ENCODE results near the gene RPUSD2.

RPUSD2 gene

DNA sequence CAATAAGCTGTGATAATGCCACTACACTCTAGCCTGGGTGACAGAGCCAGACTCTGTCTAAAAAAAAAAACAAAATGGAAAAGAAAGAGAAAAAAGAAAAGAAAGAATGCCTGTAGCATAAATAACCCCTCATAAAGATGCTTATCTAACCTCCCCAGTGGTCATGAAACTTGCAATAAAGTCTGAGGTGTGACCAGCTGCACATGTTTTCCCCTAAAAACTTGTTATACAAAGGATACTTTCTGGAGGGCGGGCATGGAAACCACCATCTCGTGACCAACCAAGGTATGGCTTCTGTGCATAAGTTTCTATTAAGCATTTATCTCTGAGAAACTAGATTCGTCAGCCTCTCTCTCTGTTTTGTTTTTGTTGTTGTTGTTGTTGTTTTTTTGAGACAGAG, 26.0 kb upstream of the RPUSD2 start:
- no peaks in the 10 kb centered on the region for H3K9me3 ChIP-seq (ENCODE audit: insufficient read depth, low read length)
- TF ChIP-seq EZH2phosphoT487 (IDR thresholded peaks at IDR 0.05; ENCODE audit: low read depth) = no peak
- TF ChIP-seq, protein P1, sequence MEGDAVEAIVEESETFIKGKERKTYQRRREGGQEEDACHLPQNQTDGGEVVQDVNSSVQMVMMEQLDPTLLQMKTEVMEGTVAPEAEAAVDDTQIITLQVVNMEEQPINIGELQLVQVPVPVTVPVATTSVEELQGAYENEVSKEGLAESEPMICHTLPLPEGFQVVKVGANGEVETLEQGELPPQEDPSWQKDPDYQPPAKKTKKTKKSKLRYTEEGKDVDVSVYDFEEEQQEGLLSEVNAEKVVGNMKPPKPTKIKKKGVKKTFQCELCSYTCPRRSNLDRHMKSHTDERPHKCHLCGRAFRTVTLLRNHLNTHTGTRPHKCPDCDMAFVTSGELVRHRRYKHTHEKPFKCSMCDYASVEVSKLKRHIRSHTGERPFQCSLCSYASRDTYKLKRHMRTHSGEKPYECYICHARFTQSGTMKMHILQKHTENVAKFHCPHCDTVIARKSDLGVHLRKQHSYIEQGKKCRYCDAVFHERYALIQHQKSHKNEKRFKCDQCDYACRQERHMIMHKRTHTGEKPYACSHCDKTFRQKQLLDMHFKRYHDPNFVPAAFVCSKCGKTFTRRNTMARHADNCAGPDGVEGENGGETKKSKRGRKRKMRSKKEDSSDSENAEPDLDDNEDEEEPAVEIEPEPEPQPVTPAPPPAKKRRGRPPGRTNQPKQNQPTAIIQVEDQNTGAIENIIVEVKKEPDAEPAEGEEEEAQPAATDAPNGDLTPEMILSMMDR (IDR thresholded peaks at IDR 0.05; ENCODE audit: low read depth, low read length) = no peak
- H4K20me1 ChIP-seq (ENCODE audit: insufficient read depth, low read length) = no peaks in the 10 kb centered on the region
- 0 out of 2 replicates have a peak overlapping the region, but pooled peaks have one; percentile 13 for H3K4me3 ChIP-seq (ENCODE audit: low read length)
- peaks cover under 1% of the 10 kb centered on the region for H3K36me3 ChIP-seq (replicated peaks; ENCODE audit: low read depth, low read length)
- H3K27me3 ChIP-seq (ENCODE audit: low read depth, low read length) = no peaks in the 10 kb centered on the region
- no peak overlapping the region for H3K27ac ChIP-seq (ENCODE audit: low read length)
- H2AFZ ChIP-seq (ENCODE audit: low read depth, low read length) = no peak overlapping the region
- H3K9ac ChIP-seq (ENCODE audit: low read length) = no peak overlapping the region
- H3K4me1 ChIP-seq (ENCODE audit: low read length) = peaks cover 33% of the 10 kb centered on the region
- no peaks in the 10 kb centered on the region for H3K79me2 ChIP-seq (ENCODE audit: low read length)
- peak overlapping the region; percentile 45 for H3K4me2 ChIP-seq (ENCODE audit: low read length)

DNA sequence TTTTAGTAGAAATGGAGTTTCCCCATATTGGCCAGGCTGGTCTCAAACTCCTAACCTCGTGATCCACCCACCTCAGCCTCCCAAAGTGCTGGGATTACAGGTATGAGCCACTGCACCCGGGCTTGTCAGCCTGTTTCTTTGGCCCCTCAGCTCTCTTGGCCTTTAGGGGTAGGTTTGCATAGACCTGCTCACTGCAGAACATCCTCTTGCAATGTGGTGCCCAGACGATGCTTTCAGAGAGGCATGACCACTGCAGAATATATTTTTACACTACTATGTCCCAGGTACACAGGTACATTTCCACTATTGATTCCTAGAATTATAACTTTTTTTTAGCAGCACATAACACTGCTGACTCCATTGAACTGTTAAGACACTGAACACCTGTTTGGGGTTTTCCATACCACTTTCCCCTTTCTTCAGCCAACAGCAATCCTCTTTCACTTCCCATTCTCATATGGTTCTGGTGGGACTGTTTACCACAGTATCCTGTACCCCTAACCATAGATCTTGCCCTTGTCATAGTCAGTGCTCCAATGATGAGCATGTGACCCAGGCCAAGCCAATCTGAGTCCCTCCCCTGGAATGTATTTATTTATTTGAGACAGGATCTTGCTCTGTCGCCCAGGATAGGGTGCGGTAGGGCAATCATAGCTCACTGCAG, 25.3 kb upstream of the RPUSD2 start:
- peak overlapping the region; percentile 45 for H3K4me2 ChIP-seq (ENCODE audit: low read length)
- 0 out of 2 replicates have a peak overlapping the region, but pooled peaks have one; percentile 2 for H3K4me3 ChIP-seq (ENCODE audit: low read length)
- H3K36me3 ChIP-seq (replicated peaks; ENCODE audit: low read depth, low read length) = peaks cover 7% of the 10 kb centered on the region
- peak overlapping the region; percentile 35; the same call in 1 of the 2 replicates for H3K27ac ChIP-seq (ENCODE audit: low read length)
- peaks cover 33% of the 10 kb centered on the region for H3K4me1 ChIP-seq (ENCODE audit: low read length)
- no peak overlapping the region for H3K9ac ChIP-seq (ENCODE audit: low read length)
- TF ChIP-seq, protein P1 (IDR thresholded peaks at IDR 0.05; ENCODE audit: low read depth, low read length) = no peak
- no peak for TF ChIP-seq EZH2phosphoT487 (IDR thresholded peaks at IDR 0.05; ENCODE audit: low read depth)
- H2AFZ ChIP-seq (ENCODE audit: low read depth, low read length) = no peak overlapping the region
- no peaks in the 10 kb centered on the region for H3K9me3 ChIP-seq (ENCODE audit: insufficient read depth, low read length)
- H3K79me2 ChIP-seq (ENCODE audit: low read length) = no peaks in the 10 kb centered on the region
- no peaks in the 10 kb centered on the region for H3K27me3 ChIP-seq (ENCODE audit: low read depth, low read length)
- H4K20me1 ChIP-seq (ENCODE audit: insufficient read depth, low read length) = no peaks in the 10 kb centered on the region

DNA sequence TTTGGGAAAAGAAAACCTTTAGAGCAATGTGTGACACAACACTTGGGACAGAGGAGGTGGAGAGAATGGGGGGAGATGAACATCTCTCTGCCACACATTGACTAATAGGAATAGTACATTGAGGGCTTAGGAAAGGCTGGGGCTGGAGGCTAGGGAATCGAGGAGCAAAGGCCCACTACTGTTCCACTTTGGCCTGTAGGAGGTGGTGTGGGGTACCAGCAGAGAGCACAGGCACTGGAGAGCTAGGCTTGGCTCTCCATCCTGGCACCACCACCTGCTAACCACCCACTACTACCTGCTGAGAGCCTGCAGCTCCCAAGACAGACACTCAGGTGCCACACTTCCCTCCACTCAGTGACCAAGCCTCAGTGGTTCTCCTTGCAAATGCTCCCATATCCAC, 23.6 kb upstream of the RPUSD2 start:
- H3K4me1 ChIP-seq (ENCODE audit: low read length) = peaks cover 48% of the 10 kb centered on the region
- no peak overlapping the region for H3K9ac ChIP-seq (ENCODE audit: low read length)
- no peak overlapping the region for H3K4me3 ChIP-seq (ENCODE audit: low read length)
- H3K4me2 ChIP-seq (ENCODE audit: low read length) = no peak overlapping the region
- peaks cover 18% of the 10 kb centered on the region for H3K36me3 ChIP-seq (replicated peaks; ENCODE audit: low read depth, low read length)
- H3K79me2 ChIP-seq (ENCODE audit: low read length) = no peaks in the 10 kb centered on the region
- H2AFZ ChIP-seq (ENCODE audit: low read depth, low read length) = no peak overlapping the region
- TF ChIP-seq EZH2phosphoT487 (IDR thresholded peaks at IDR 0.05; ENCODE audit: low read depth) = no peak
- TF ChIP-seq, protein P1 (IDR thresholded peaks at IDR 0.05; ENCODE audit: low read depth, low read length) = no peak
- H4K20me1 ChIP-seq (ENCODE audit: insufficient read depth, low read length) = no peaks in the 10 kb centered on the region
- H3K9me3 ChIP-seq (ENCODE audit: insufficient read depth, low read length) = no peaks in the 10 kb centered on the region
- H3K27me3 ChIP-seq (ENCODE audit: low read depth, low read length) = no peaks in the 10 kb centered on the region
- H3K27ac ChIP-seq (ENCODE audit: low read length) = no peak overlapping the region

DNA sequence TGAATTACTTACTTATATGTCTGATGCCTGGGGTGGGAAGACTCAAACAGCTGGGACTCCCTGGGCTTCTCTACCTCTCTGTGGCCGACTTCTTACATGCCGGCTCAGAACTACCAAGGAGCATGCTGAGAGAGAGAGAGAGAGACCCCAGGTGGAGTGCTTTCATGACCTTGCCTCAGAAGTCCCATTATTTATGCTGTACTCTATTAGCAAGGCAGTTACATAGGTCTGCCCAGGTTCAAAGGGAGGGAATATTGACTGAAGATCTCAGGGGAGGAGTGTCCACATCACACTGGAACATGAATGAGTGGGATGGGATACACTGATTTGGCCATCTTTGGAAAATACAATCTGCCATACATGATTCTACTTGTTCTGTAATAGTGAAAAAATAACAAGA, 20.5 kb upstream of the RPUSD2 start:
- no peak overlapping the region for H2AFZ ChIP-seq (ENCODE audit: low read depth, low read length)
- TF ChIP-seq EZH2phosphoT487 (IDR thresholded peaks at IDR 0.05; ENCODE audit: low read depth) = no peak
- TF ChIP-seq, protein P1 (IDR thresholded peaks at IDR 0.05; ENCODE audit: low read depth, low read length) = no peak
- H3K9me3 ChIP-seq (ENCODE audit: insufficient read depth, low read length) = no peaks in the 10 kb centered on the region
- peaks cover 58% of the 10 kb centered on the region for H3K4me1 ChIP-seq (ENCODE audit: low read length)
- H3K27ac ChIP-seq (ENCODE audit: low read length) = no peak overlapping the region
- H3K36me3 ChIP-seq (replicated peaks; ENCODE audit: low read depth, low read length) = peaks cover 29% of the 10 kb centered on the region
- no peak overlapping the region for H3K4me2 ChIP-seq (ENCODE audit: low read length)
- H3K27me3 ChIP-seq (ENCODE audit: low read depth, low read length) = no peaks in the 10 kb centered on the region
- no peaks in the 10 kb centered on the region for H4K20me1 ChIP-seq (ENCODE audit: insufficient read depth, low read length)
- no peak overlapping the region for H3K9ac ChIP-seq (ENCODE audit: low read length)
- H3K4me3 ChIP-seq (ENCODE audit: low read length) = no peak overlapping the region
- H3K79me2 ChIP-seq (ENCODE audit: low read length) = no peaks in the 10 kb centered on the region
